ENCODE data around the gene MNT.

MNT gene

DNA sequence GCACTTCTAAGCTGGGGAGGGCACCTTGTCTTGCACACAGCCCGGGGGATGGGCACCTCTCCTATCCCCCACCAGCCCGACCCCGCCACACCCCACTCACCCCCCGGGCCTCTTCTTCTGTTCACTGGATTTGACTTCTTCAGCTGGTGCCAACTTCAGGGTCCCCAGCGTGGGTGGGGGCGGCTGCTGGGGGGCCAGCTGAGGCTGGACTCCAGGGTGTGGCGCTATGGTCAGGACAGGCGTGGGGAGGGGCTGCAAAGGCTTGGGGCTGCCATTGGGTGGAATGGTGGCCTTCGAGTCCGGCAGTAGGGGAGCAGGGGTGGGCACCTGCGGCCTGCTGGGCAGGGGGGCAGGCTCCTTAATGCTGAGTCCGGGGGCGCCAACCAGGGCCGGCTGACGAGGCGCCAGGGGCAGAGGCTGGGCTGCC, 6.1 kb downstream of the MNT start:
- no peak for DNase-seq

DNA sequence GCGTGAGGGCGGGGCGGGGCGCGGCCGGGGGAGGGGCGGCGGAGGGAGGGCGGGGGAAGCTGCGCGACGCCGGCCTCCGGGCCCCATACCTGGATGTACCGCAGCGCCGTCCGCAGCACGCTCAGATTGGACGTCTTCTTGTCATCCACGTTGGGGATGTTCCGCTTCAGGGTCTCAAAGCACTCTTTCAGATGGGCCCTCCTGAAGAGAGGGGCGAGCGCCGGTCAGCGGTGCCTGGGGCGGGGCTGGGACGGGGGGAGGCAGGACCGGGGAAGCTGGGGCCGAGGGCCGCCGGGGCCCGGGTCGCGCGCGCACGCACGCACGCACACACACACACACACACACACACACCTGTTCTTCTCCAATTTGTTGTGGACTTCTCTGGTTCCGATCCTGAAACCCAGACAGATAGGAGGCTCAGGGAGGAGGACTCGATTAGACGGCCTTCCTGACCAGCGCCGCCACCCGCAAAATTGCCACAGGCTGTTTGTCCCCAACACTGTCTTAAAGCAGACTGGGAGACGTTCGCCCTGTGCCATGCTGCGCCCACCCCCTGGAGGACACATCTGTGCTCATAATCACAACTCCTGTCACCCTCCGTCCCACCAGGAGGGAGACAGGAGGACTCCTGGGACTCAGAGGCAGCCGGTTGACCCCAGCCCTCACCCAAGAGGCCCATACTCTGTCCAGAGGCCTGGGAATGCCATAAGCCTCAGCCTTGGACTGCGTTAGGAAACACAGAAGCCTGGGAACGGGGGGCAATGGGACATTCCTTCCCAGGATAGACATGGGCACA, 6.7 kb downstream of the MNT start:
- peak; percentile 27 for DNase-seq

DNA sequence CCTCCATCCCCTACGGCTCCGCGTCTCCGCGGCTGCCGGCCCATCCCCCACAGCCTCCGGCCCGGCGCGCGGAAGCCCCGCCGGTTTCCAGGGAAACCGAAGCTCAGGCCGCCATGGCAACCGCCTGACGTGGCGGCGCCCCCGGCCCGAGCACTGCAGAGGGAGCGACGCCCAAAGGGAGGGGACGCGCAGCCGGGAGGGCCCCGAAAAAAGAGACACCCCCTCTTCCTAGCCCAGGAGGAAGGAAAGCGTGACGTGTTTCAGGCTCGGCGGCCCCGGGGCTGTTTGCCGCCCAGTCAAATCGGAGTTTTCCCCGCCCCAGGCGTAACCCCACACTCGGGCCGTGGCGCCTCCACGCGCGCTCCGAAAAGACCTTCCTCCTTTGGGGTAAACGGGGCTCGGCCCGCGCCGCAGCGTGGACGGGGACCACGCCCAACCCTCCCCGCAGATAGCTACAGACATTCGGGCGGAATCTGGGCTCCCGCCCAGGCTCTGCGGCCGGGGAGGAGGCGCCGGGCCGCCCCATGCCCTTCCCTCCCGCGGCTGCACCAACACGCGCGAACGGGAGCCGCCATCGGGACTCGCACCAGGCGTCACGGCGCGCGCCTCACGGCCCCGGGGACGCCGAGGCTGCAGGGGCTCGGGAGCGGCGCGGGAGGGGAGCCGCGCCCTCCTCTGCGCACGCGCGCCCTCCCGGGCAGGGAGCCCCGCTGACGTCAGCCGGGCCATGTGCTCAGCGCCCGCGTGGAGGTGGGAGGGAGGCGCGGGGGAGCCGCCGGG, 7.5 kb downstream of the MNT start:
- peak; percentile 17 for DNase-seq

DNA sequence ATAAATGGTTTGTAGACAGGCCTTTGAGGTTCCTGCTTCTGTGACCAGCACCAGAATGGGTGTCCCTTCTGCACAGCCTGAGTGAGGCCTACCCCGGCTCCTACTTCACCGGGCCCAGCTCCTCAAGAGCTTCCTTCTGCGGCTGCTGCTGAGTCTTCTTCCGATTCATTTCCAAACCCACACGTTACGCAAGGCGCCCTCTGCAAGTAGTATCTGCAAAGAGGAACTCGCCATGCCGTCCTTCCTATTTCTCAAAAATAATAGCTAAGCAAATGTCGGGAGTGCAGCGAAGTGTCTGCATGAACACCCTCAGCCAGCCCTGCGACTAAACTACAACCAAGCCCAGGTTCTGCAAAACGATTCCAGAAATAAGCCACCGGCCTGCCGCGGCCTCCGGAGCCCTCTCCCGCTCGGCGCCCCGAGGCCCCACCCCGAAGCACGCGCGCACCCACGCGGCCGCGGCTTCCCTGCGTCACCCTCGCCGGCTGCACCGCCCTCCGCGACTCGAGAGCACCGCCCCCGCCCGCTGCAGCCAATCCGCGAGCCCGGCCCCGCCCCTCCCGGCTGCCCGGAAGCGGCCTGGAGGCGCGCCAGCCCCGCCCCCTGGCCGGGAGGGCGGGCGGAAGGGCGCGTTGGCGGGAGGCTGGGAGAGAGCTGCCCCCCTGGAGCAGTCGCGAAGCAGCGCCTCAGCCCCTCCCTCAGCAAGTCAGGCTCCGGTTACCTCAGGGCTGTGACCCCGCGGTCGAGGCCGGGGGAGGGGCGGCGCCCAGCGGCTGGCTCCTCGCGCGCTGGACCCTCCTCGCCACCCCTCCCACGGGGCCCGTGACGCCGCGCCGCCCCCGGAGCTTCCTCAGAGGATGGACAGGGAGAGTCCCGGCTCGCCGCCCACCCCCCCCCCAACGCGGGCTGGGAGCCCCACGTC, 8.3 kb downstream of the MNT start:
- peak; percentile 69 for DNase-seq

DNA sequence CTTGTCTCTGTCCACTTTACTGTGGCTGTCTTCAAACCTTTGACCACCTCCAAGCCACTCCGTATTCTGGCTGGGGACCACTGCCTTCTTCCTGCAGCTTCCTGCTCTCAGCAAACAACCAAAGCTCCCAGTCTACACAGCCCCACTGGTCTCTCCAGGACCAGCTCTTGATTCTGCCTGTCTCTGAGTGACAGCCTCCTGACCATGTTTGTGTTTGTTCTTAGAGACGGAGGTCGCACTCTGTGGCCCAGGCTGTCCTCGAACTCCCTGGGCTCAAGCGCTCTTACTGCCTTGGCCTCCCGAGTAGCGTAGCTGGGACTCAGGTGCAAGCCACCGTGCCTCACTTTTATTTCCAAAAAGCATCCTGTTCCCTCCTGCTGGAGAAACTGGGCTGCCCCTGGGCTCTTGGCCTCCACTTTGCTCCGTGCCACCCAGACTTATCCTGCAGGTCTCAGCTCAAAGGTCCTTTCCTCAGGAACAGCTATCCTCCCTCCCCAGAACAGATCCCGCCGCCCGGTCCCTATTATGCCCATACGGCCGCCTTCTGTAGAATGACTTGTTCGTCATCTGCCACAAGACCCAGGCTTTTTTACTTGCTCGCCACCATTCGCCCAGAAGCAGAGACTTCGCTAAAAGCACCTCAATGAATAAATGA, 9.1 kb downstream of the MNT start:
- DNase-seq: no peak

DNA sequence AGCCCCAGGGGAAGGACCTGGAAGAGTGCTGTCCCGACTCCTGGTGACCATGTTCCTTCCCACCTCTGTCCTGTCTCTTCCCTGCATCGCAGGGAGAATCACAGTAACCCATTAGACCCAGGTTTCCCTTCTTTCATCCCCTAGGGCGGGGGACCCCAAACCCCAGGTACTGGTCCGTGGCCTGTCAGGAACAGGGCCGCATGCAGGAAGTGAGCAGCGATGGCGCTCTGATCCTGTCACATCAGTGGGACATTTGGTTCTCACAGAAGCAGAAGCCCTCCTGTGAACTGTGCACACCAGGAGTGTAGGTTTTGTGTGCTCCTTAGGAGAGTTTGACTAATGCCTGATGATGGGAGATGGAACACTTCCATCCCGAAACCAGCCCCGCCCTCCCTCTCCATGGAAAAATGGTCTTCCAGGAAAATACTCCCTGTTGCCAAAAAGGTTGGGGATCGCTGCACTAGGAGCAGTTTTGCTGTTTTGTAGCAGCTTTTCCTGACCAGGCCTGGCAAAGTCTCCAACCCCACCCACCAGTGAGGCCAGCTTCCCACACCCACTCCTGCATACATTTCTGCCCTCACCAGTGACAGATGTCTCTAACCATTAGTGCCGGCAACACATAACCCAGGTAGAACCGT, 10.5 kb downstream of the MNT start:
- DNase-seq: no peak

DNA sequence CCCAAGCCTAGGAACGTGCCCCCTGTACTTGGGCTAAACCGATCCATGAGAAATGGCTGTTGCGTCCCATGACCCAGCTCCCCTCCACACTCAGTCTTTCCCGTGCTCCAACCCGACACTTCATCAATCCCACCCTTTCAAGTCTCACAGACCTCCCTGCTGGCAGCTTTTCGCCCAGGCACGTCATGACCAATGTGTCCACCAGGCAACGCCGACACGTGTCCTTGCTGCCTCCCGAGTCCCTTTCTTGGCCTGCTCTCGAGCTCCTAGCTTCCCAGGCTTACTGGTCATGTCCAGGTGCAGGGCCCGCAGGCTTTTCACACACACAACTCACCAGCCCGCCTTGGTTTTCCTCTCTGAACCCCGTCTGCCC, 12.2 kb downstream of the MNT start:
- DNase-seq: no peak

DNA sequence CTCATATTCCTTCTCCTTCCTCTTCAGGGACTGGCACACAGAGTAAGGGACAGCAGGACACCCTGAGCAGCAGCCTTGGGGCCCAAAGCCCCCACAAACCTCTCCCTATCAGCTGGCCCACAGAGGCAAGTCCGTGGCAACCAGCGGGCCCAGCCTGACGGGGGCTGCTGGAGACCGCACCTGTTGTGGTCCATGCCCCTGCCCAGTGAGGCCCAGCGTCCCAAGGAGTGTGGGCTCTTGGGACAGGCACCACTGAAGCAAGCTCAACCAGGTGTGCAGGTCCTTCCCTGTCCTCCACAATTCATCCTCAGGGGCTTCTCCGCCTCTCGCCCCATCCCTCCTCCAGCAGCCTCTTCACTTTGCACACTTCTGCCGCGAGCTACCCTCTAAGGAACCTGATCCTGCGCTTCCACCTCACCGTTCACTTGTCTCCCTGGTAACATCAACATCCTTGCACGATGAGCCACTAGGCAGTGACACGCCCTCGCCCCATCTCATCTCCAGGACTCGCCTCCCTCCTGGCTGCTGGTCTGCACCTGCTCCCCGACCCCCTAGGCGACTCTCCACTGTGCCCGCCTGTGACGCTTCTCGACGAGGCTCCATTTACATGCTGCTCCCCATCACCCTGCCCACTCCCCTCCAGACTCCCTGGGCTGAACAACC, 12.7 kb downstream of the MNT start:
- no peak for DNase-seq

DNA sequence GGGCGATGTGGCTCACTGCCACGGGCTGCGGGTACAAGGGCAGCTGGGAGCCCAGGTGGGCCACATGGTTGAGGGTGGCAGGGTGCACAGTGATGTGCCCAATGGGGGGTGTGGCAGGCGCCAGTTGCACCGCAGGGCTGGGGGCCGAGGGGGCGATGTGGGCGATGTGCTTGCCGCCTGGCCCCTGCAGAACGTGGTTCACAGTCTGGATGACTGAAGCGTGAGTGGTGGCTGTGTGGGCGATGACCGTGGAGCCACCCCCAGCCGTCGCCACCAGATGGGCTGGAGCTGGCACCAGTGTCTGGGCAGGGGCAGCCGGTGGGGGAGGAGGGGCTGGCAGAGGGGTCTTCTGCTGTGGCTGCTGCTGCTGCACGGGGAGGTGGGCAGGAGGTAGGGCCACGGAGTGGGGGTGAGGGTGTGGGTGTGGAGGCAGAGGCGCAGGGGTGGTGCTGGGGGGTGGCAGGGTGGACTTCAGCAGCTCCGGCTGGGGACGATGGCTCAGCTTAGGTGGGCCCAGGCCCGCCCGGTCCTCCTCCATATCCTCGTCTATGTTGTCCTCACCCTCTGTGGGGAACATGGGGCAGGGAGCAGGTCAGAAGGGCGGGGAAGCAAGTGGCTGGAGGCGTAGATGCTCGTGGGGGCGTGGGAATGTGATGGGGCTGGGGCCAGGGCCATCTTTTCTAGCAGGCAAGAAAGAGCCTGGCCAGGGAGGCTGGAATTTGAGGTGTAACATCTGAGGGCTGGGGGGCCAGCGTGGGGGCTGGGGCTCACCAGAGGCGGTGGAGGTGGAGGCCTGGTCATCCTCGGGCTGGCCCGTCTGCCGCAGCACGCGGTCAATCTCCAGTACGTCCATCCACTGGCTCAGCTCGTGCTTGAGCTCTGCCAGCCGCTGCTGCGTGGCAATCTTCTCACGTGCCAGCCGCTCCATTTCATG, 13.5 kb downstream of the MNT start:
- DNase-seq: no peak

DNA sequence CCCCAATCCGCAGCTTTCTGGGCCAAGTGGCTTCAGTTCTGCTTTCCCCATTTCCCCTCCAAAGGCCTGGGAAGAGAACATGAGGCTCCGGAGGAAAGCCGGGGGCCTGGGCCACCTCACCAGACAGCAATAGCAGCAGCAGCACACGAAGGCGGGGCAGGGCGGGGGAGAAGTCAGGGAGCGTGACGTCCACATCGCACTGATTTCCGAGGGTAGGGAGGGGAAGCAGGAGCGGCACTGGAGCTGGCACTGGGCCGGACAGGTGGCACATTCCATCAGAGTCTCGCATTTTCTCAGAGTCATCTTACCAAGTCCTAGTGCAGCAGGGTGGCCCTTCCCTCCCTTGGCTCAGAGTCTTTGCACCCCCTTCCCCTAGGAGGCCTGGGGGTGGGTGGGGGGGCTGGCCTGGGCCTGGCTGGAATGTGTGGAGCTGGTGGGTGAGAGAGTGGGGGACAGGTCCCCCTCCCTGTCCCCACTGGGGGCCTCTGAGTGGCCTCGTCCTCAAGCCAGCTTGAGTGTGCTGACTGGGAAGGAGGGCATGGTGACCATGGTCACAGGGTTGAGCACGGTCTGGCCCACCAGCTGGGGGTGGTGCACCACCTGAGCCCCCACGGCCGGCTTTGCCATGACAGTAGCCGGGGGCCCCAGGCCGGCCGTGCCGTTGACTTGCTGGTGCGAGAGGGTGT, 14.3 kb downstream of the MNT start:
- DNase-seq: no peak

DNA sequence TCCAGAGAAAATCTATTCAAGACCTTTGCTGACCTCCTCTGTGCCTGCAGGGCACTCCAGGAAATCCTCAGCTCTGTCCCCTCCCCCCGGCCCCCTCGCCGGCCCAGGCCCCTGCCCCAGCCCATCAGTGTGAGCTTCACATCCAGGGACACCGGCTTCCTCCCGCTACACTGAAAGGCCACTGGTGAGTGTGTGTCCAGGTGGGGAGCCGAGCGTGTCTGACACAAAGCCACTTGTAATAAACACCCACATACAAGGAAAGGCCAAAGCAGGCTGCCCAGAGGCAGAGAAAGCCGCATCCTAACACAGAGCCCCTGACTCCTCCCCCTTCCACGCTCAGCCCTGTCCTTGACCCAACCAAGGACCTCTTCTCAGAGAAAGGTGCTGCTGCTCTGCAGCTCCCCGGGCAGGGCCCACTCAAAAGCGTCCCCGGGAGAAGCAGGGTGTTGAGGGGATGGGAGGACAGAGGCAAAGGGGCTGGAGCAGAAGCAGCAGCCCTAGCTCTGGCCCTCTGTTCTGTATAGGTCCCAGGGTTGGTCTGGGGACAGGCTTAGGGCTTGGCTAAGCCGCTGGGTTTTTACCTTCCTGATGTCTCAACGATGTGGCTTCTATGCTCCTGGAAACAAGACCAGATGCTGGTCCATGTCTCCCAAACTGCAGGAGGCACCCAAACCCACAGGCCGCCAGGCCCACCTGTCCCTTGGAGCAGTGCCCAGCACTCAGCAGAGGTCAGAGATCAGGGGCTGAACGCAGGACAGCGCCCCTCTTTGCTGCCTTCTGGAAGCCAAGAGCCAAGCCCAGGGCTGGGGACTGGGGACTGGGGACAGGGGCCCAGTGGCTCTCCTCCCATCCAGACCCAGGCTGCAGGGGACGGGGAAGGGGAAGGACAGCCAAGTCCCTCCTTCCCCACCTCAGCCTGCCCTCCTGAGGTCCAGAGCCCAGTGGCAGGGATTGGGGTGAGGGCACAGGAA, 15.3 kb downstream of the MNT start:
- DNase-seq: no peak

DNA sequence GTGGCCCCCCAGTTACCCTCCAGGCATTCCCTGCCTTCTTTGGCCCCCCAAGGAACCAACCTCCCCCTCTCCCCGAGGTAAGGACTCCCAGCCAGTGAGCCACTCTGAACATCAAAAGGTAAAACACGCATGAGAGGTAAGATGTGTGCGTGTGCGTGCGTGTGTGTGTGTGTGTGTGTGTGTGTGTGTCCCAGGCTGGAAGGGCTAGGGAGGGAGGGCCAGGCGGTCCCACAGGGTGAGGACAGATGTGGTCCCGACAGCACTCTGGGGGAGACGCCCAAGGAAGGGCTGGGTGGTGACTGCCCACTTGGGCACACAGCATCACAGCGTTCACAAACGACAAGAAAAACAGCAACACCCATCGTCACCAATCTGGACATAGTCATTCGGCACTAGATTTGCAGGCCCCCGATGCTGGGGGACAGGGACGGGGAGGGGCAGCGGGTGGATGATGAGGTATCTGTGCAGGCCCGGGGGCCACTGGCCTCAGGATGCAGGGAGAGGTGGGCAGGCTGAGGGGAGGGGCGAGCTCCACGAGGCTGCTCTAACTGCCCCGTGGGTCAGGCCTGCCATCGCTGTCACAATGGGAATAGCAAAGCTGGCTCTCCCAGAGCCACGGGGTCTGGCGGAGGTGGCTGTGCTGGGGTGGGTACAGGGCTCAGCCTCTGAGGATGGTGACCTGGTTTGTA, 16.3 kb downstream of the MNT start:
- DNase-seq: no peak

DNA sequence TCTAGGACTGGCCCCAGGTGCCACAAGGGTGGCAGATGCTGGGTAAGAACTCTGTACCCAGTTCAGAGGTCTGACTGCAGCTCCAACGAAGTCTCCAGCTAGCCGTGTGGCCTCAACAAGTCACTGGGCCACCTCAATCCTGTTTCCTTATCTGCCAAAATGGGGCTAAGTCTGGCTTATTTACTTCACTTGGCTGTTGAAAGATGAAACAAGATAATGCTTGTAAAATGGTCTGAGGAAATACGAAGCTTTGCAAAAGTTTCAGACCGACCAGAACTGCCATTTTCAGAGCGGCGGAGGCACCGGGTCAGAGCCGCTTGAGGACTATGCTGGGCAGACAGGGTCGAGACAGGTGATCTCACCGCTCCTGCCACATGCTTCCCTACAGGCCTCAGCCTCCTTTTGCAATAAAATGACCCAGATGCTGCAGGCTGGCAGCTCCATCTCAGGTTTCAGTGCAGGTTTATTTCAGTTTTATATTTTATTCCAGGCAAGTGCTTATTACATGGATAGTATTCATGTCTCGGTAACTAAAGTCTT, 17.2 kb downstream of the MNT start:
- DNase-seq: no peak

DNA sequence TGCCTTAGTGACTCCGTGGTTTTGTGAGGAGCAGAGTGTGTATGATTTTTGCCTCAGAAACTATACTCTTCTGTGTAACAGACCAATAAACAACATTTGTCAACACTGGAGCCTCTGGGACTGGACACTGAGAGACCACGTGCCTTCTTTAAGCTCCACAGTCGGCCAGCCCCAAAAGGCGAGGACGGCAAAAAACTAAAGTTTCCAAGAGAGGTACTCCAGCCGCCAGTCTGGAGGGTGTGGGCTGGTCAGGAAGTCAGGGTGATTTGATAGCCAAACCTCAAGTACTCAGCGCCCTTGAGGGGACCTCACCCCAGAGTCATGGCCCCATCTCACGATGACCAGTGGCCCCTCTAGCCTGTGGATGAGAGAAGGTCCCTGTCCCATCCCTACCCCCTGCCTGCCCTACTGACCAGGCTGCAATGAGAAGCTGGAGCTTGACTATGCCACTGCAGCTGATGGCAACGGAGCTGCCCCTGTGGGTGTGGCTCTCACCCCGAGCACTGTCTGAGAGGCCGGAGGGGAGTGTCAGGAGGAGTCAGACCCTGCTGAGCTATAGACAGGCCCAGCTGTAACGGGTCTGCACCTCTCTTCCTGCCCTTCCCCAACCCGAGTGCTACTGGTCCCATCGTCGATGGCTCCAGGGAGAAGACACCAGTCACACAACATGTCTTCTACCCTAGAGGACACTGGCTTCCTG, 19.8 kb downstream of the MNT start:
- DNase-seq: no peak

DNA sequence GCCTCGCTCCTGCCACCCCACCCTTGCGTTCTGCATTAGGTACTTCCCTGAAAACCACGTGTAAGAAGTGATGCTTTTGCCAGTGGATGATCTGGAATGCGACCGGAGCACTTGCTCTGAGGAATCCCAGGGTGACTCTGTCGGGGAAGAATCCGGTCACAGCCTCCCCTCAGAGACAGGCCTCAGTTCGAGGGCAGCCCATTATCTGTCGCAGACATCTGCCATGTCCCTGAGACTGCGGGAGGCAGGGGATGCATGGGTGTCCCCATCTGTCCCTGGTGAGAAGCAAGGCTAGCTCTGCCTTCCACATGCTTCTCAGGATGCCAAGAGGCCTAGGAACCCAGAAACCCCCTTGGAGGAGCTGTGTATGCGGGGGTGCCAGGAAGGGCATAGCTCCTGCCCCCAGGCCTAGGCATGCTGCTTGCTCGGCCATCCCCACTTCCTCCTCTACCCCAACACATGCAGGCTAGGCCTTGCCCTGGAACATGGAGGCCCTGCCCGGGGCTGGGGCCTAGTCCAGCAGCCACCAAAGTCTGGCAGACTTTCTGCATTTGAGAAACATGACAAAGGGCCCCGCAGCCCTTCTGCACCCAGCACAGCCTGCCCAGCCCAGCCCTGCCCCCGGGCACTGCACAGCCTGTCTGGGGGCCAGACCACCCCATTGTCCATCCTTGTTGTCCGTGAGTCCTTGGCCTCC, 20.5 kb downstream of the MNT start:
- no peak for DNase-seq

DNA sequence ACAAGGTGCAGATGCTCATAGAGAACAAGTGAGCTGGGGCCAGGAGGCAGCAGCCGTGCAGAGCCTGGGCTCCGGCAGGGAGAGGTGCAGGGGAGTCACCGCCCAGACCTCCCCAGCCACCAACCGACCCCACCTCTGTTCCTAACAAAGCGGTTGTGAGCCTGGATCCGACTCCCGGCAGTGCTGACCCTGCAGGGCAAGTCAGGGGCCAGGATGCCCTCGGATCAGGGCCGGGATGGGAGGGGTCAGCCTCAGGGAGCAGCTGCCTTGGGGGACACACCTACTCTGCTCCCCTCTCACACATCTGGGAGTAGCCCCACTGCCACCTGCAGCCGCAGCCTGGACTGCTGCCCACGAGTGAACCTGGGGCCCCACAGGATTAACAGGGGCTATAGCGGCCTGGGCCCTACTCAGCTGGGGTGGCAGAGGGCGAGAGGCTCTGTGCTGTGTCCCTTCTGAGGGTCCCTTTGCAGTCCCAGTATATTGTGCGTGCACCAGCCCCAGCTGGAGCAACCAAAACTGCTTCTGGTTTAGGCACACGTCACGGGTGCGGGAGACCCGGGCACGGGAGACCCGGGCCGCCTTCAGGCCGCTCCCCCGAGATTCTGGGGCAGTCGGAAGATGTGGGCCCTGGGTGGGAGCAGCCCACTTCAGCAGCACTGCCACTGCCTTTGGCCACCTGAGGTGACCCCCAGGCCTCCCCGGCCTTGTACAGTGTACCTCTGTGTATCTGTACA, 21.2 kb downstream of the MNT start:
- DNase-seq: no peak

Measured in SHP77 treated with DMSO at 0.1 percent for 48 hours (cell line).